ENCODE results near the gene BCAT1.
A peak's percentile ranks its signal among the peaks of the same experiment; 100 is the strongest.

Gene BCAT1

GRCh38 chr12:24767016-24767415 lies 181.9 kb downstream of the BCAT1 start:
- H3K4me1 ChIP-seq (ENCODE audit: control insufficient read depth, insufficient read depth, low read length, poor library complexity, severe bottlenecking) = no peaks in the 10 kb centered on the region
- 67 to 90% methylated on average over 1 of the region's 1 CpG for WGBS, 2 experiments (ENCODE audit: insufficient coverage in 2 of 2)
- H3K27ac ChIP-seq (ENCODE audit: low read depth, low read length, severe bottlenecking) = no peak overlapping the region
- H3K36me3 ChIP-seq (ENCODE audit: control insufficient read depth, insufficient read depth, low read length) = no peaks in the 10 kb centered on the region
- H3K9me3 ChIP-seq (ENCODE audit: control insufficient read depth, low read length) = peaks cover 14% of the 10 kb centered on the region
- no peak overlapping the region for H3K4me3 ChIP-seq (ENCODE audit: extremely low read depth, insufficient read depth, low read length, poor library complexity, severe bottlenecking)

- Histone ChIP-seq H3K36me3 (ENCODE audit: control insufficient read depth, insufficient read depth, low read length) (no peaks in the 10 kb centered on the region), H3K9me3 (ENCODE audit: control insufficient read depth, low read length) (peaks cover 14% of the 10 kb centered on the region), H3K4me3 (ENCODE audit: extremely low read depth, insufficient read depth, low read length, poor library complexity, severe bottlenecking) (no peak overlapping the region), H3K4me1 (ENCODE audit: control insufficient read depth, insufficient read depth, low read length, poor library complexity, severe bottlenecking) (peaks cover 18% of the 10 kb centered on the region), H3K27ac (ENCODE audit: low read depth, low read length, severe bottlenecking) (no peak overlapping the region)
- WGBS, 2 experiments (ENCODE audit: insufficient coverage in 2 of 2) = 100% methylated on average over 1 of the region's 1 CpG; no CpG with 5 or more reads in 1 of the 2 experiments
Observed at GRCh38 chr12:24764712-24765111, 184.2 kb downstream of the BCAT1 start.

- 67% methylated on average over 1 of the region's 5 CpGs; no CpG with 5 or more reads in 1 of the 2 experiments for WGBS, 2 experiments (ENCODE audit: insufficient coverage in 2 of 2)
- no peak overlapping the region for H3K4me3 ChIP-seq (ENCODE audit: extremely low read depth, insufficient read depth, low read length, poor library complexity, severe bottlenecking)
- H3K27ac ChIP-seq (ENCODE audit: low read depth, low read length, severe bottlenecking) = peak overlapping the region; percentile 95
- H3K9me3 ChIP-seq (ENCODE audit: control insufficient read depth, low read length) = no peaks in the 10 kb centered on the region
- H3K36me3 ChIP-seq (ENCODE audit: control insufficient read depth, insufficient read depth, low read length) = no peaks in the 10 kb centered on the region
- H3K4me1 ChIP-seq (ENCODE audit: control insufficient read depth, insufficient read depth, low read length, poor library complexity, severe bottlenecking) = peaks cover 45% of the 10 kb centered on the region
Observed at GRCh38 chr12:24760606-24761378, 188.1 kb downstream of the BCAT1 start.

- Histone ChIP-seq H3K4me3 (ENCODE audit: extremely low read depth, insufficient read depth, low read length, poor library complexity, severe bottlenecking) (no peak overlapping the region), H3K36me3 (ENCODE audit: control insufficient read depth, insufficient read depth, low read length) (no peaks in the 10 kb centered on the region), H3K27ac (ENCODE audit: low read depth, low read length, severe bottlenecking) (peak overlapping the region; percentile 95), H3K4me1 (ENCODE audit: control insufficient read depth, insufficient read depth, low read length, poor library complexity, severe bottlenecking) (peaks cover 52% of the 10 kb centered on the region), H3K9me3 (ENCODE audit: control insufficient read depth, low read length) (no peaks in the 10 kb centered on the region)
- no CpG with 5 or more reads among the region's 1 CpG for WGBS, 2 experiments (ENCODE audit: insufficient coverage in 2 of 2)
Observed at GRCh38 chr12:24760162-24760561, 188.7 kb downstream of the BCAT1 start.

Data from mesodermal cell (in vitro differentiated cells).